GM12878 (cell line): ENCODE measurements around the gene BCAN. TPM values are rescaled to one million over a fixed set of nuclear protein-coding genes. Genes with fewer than 3 reads are reported as not detected.

ENCODE experiments used
- CBX5 ChIP-seq: sonication (generic); IDR thresholded peaks from 2 replicates; pipeline ENCODE4 v1.6.1; 2016; ENCODE audit warnings: low read depth, moderate library complexity, mild to moderate bottlenecking, inconsistent platforms
- CEBPB ChIP-seq, 2 experiments: fragments of 150-350 bp in 1 of 2; IDR thresholded peaks; 2 replicates each; pipeline ENCODE4 v1.6.1; 2012 to 2014; ENCODE audit warnings: low read depth in 2 of 2, low read length in 2 of 2, borderline replicate concordance in 1 of 2, inconsistent platforms in 1 of 2
- DPF2 ChIP-seq: fragments of 450-650 bp; IDR thresholded peaks from 2 replicates; pipeline ENCODE4 v1.6.1; 2017; ENCODE audit warnings: mild to moderate bottlenecking
- EZH2 ChIP-seq: IDR thresholded peaks from 2 replicates; pipeline ENCODE4 v1.6.1; 2012; ENCODE audit warnings: low read depth, mild to moderate bottlenecking, control low read depth, inconsistent platforms, low read length, borderline replicate concordance; ENCODE audit not compliant: control insufficient read depth
- MYB ChIP-seq: fragments of 150-350 bp; IDR thresholded peaks from 2 replicates; pipeline ENCODE4 v1.6.1; 2014; ENCODE audit warnings: mild to moderate bottlenecking, low read depth, low read length, borderline replicate concordance
- NR2F1 ChIP-seq: fragments of 450-650 bp; conservative IDR thresholded peaks from 2 replicates; pipeline ENCODE4 v1.6.1; 2017; ENCODE audit warnings: mild to moderate bottlenecking
- NRF1 ChIP-seq: conservative IDR thresholded peaks from 2 replicates; pipeline ENCODE4 v1.6.1; 2011; ENCODE audit warnings: mild to moderate bottlenecking, low read depth, low read length, improper control_type of control experiment
- POLR2A ChIP-seq: IDR thresholded peaks from 2 replicates; pipeline ENCODE4 v1.6.1; 2011; ENCODE audit warnings: low read depth, mild to moderate bottlenecking, low read length
- POLR2AphosphoS2 ChIP-seq: IDR thresholded peaks from 2 replicates; pipeline ENCODE4 v1.6.1; 2011; ENCODE audit warnings: low read depth, mild to moderate bottlenecking, low read length, improper control_type of control experiment, moderate library complexity
- RFX5 ChIP-seq: IDR thresholded peaks from 2 replicates; pipeline ENCODE4 v1.6.1; 2011; ENCODE audit warnings: low read depth, low read length, improper control_type of control experiment
- SPI1 ChIP-seq: IDR thresholded peaks from 2 replicates; pipeline ENCODE4 v1.6.1; 2011; ENCODE audit warnings: low read depth, mild to moderate bottlenecking, low read length, moderate library complexity, borderline replicate concordance; ENCODE audit not compliant: insufficient read depth
- SRF ChIP-seq, 2 experiments: IDR thresholded peaks; 2 replicates each; pipeline ENCODE4 v1.6.1; 2011; ENCODE audit warnings: low read depth in 2 of 2, low read length in 2 of 2, mild to moderate bottlenecking in 1 of 2, moderate library complexity in 1 of 2
- STAT3 ChIP-seq: IDR thresholded peaks from 2 replicates; pipeline ENCODE4 v1.6.1; 2011; ENCODE audit warnings: low read depth, low read length, improper control_type of control experiment
- WRNIP1 ChIP-seq: IDR thresholded peaks from 2 replicates; pipeline ENCODE4 v1.6.1; 2011; ENCODE audit warnings: low read depth, low read length, improper control_type of control experiment, borderline replicate concordance
- YY1 ChIP-seq: IDR thresholded peaks from 2 replicates; pipeline ENCODE4 v1.6.1; 2011; ENCODE audit warnings: low read depth, mild to moderate bottlenecking, low read length
- ZNF207 ChIP-seq: fragments of 450-650 bp; IDR thresholded peaks from 2 replicates; pipeline ENCODE4 v1.6.1; 2014; ENCODE audit warnings: antibody characterized with exemption, mild to moderate bottlenecking, borderline replicate concordance
- ZNF622 ChIP-seq: fragments of 450-650 bp; IDR thresholded peaks from 2 replicates; pipeline ENCODE4 v1.6.1; 2017; ENCODE audit warnings: mild to moderate bottlenecking, inconsistent platforms
- polyA plus RNA-seq, 11 experiments: library from polyadenylated mRNA; depleted of rRNA in 4 of 11; unstranded in 6 of 11; stranded (reverse) in 5 of 11; fragments of >200 nt; fragmentation: Nextera tagmentation in 4 of 11; fragmentation: Illumina TruSeq in 1 of 11; extraction: Ambion mirVana in 4 of 11; extraction: Trizol in 1 of 11; gene quantifications; 1 replicate in 1 of 11; 2 replicates in 10 of 11; pipeline versions ENCODE4 v1.2.1 to v1.2.3, GENCODE V29; 2011 to 2016; ENCODE audit warnings: inconsistent platforms in 2 of 11, missing spikeins in 2 of 11, low read depth in 1 of 11
- total RNA-seq, 4 experiments: library from RNA; depleted of rRNA in 3 of 4; stranded (reverse); fragments of >200 nt in 3 of 4; fragmentation: Illumina TruSeq in 1 of 4; extraction: Trizol in 1 of 4; gene quantifications; 2 replicates each; pipeline versions ENCODE4 v1.2.1 to v1.2.3, GENCODE V29; 2013 to 2021
- TF ChIP-seq, protein P1 (sequence below): IDR thresholded peaks from 2 replicates; pipeline ENCODE4 v1.6.1; 2011; ENCODE audit warnings: low read depth, low read length, improper control_type of control experiment, borderline replicate concordance
- TF ChIP-seq, protein P2 (sequence below): fragments of 150-350 bp; IDR thresholded peaks from 2 replicates; pipeline ENCODE4 v1.6.1; 2014; ENCODE audit warnings: mild to moderate bottlenecking, low read depth, low read length
- TF ChIP-seq, protein P3 (sequence below): IDR thresholded peaks from 2 replicates; pipeline ENCODE4 v1.6.1; 2012; ENCODE audit warnings: low read depth, low read length, improper control_type of control experiment
- TF ChIP-seq, protein P4 (sequence below): fragments of 450-650 bp; IDR thresholded peaks from 2 replicates; pipeline ENCODE4 v1.6.1; 2018; ENCODE audit warnings: mild to moderate bottlenecking, low read depth, moderate library complexity; ENCODE audit not compliant: partially characterized antibody
- TF ChIP-seq, protein P5 (sequence below): fragments of 450-650 bp; IDR thresholded peaks from 2 replicates; pipeline ENCODE4 v1.6.1; 2018; ENCODE audit warnings: borderline replicate concordance, mild to moderate bottlenecking; ENCODE audit not compliant: partially characterized antibody

BCAN gene
- total and polyA plus RNA-seq, 10 of the 15 experiments (the other 5 are each of a cell fraction or from before 2014, with no cell fraction given), result 0.05 to 1.3 (median 0.18) TPM; not detected in 1

DNA sequence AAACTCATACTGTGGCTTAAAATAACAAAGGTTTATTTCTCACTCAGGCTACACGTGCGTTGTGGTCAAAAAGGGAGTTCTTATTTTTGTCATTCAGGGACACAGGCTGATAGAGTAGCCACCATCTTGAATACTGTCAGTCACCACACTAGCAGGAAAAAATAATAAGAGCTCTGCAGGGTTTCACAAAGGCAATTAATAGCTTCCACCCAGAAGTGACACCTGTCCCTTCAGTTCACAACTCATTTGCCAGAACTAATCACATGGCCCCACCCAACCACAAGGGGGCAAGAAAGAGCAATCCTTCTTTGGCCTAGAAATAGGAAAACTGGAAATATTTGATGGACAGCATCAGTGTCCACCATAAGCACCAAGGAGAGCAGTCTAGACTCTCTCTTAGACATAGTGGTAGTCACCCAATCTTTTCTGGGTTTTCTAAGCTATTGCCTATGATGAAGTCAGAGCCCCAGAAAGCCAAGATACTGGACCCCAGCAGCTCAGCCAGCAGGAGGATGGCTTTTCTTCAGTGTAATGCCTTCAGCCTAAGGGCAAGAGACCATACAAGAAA is 14.5 kb upstream of the BCAN start (continued):
- TF ChIP-seq ZNF622 (no peak), RFX5 (no peak), POLR2AphosphoS2 (no peak), NR2F1 (no peak), CEBPB (IDR thresholded peaks at IDR 0.05; ENCODE audit: borderline replicate concordance in 1 of 2, low read depth in 2 of 2, low read length in 2 of 2) (no peak), POLR2A (no peak), SPI1 (no peak), SRF (IDR thresholded peaks at IDR 0.05; ENCODE audit: low read depth in 2 of 2, low read length in 2 of 2) (no peak), MYB (no peak), NRF1 (no peak), EZH2 (no peak), CBX5 (no peak), YY1 (no peak), ZNF207 (no peak), STAT3 (no peak), WRNIP1 (no peak), DPF2 (no peak)
- TF ChIP-seq, protein P1, sequence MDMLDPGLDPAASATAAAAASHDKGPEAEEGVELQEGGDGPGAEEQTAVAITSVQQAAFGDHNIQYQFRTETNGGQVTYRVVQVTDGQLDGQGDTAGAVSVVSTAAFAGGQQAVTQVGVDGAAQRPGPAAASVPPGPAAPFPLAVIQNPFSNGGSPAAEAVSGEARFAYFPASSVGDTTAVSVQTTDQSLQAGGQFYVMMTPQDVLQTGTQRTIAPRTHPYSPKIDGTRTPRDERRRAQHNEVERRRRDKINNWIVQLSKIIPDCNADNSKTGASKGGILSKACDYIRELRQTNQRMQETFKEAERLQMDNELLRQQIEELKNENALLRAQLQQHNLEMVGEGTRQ, result no peak
- TF ChIP-seq, protein P2, sequence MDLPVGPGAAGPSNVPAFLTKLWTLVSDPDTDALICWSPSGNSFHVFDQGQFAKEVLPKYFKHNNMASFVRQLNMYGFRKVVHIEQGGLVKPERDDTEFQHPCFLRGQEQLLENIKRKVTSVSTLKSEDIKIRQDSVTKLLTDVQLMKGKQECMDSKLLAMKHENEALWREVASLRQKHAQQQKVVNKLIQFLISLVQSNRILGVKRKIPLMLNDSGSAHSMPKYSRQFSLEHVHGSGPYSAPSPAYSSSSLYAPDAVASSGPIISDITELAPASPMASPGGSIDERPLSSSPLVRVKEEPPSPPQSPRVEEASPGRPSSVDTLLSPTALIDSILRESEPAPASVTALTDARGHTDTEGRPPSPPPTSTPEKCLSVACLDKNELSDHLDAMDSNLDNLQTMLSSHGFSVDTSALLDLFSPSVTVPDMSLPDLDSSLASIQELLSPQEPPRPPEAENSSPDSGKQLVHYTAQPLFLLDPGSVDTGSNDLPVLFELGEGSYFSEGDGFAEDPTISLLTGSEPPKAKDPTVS, result no peak
- TF ChIP-seq, protein P3, sequence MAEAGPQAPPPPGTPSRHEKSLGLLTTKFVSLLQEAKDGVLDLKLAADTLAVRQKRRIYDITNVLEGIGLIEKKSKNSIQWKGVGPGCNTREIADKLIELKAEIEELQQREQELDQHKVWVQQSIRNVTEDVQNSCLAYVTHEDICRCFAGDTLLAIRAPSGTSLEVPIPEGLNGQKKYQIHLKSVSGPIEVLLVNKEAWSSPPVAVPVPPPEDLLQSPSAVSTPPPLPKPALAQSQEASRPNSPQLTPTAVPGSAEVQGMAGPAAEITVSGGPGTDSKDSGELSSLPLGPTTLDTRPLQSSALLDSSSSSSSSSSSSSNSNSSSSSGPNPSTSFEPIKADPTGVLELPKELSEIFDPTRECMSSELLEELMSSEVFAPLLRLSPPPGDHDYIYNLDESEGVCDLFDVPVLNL, result no peak
- TF ChIP-seq, protein P4, sequence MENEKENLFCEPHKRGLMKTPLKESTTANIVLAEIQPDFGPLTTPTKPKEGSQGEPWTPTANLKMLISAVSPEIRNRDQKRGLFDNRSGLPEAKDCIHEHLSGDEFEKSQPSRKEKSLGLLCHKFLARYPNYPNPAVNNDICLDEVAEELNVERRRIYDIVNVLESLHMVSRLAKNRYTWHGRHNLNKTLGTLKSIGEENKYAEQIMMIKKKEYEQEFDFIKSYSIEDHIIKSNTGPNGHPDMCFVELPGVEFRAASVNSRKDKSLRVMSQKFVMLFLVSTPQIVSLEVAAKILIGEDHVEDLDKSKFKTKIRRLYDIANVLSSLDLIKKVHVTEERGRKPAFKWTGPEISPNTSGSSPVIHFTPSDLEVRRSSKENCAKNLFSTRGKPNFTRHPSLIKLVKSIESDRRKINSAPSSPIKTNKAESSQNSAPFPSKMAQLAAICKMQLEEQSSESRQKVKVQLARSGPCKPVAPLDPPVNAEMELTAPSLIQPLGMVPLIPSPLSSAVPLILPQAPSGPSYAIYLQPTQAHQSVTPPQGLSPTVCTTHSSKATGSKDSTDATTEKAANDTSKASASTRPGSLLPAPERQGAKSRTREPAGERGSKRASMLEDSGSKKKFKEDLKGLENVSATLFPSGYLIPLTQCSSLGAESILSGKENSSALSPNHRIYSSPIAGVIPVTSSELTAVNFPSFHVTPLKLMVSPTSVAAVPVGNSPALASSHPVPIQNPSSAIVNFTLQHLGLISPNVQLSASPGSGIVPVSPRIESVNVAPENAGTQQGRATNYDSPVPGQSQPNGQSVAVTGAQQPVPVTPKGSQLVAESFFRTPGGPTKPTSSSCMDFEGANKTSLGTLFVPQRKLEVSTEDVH, result no peak
- TF ChIP-seq, protein P5, sequence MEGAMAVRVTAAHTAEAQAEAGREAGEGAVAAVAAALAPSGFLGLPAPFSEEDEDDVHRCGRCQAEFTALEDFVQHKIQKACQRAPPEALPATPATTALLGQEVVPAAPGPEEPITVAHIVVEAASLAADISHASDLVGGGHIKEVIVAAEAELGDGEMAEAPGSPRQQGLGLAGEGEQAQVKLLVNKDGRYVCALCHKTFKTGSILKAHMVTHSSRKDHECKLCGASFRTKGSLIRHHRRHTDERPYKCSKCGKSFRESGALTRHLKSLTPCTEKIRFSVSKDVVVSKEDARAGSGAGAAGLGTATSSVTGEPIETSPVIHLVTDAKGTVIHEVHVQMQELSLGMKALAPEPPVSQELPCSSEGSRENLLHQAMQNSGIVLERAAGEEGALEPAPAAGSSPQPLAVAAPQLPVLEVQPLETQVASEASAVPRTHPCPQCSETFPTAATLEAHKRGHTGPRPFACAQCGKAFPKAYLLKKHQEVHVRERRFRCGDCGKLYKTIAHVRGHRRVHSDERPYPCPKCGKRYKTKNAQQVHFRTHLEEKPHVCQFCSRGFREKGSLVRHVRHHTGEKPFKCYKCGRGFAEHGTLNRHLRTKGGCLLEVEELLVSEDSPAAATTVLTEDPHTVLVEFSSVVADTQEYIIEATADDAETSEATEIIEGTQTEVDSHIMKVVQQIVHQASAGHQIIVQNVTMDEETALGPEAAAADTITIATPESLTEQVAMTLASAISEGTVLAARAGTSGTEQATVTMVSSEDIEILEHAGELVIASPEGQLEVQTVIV, result no peak
